H1 (cell line): ENCODE measurements around the gene TRAK1. TPM values are rescaled to one million over a fixed set of nuclear protein-coding genes. Genes with fewer than 3 reads are reported as not detected.

ENCODE experiments used
- CTCF ChIA-PET: fragments of 300-600 bp; sonication (Branson Sonifier 250); formaldehyde crosslinking; loops from one replicate; lab custom pipeline; 2021; ENCODE audit not compliant: partially characterized antibody; lab: Charles Lee
- POLR2A ChIA-PET: fragments of 300-600 bp; sonication (Branson Sonifier 250); formaldehyde crosslinking; loops from one replicate; lab custom pipeline; 2021; ENCODE audit warnings: inconsistent platforms; ENCODE audit not compliant: partially characterized antibody; lab: Charles Lee
- DNase-seq, 2 experiments: peaks; one replicate each; pipeline versions ENCODE4 v3.0.0 to v3.0.0-alpha.2; 2010 to 2022; ENCODE audit warnings: low spot score in 2 of 2, low read depth in 1 of 2, mixed read lengths in 1 of 2
- FAIRE-seq: peaks from 2 replicates; lab custom pipeline; 2011; peaks lifted over from hg19 to GRCh38; lab: Jason Lieb, UNC
- H2AFZ ChIP-seq: 2 replicates; pipeline ENCODE4 v1.8.1; 2012; ENCODE audit warnings: low read length, inconsistent platforms
- H2AK5ac ChIP-seq: 2 replicates; pipeline ENCODE4 v1.6.1; 2013; ENCODE audit warnings: low read depth, low read length
- H2BK120ac ChIP-seq: replicated peaks from 2 replicates; pipeline ENCODE3; 2013; ENCODE audit warnings: low read depth, low read length, inconsistent platforms
- H2BK12ac ChIP-seq: 2 replicates; pipeline ENCODE4 v1.6.1; 2013; ENCODE audit warnings: low read depth, low read length
- H2BK15ac ChIP-seq: 2 replicates; pipeline ENCODE4 v1.6.1; 2013; ENCODE audit warnings: low read length
- H2BK20ac ChIP-seq: 2 replicates; pipeline ENCODE4 v1.6.1; 2013; ENCODE audit warnings: low read length
- H2BK5ac ChIP-seq: 2 replicates; pipeline ENCODE4 v1.6.1; 2013; ENCODE audit warnings: low read depth, low read length
- H3K14ac ChIP-seq: 2 replicates; pipeline ENCODE4 v1.6.1; 2013; ENCODE audit warnings: inconsistent platforms; ENCODE audit not compliant: insufficient read length
- H3K18ac ChIP-seq: 2 replicates; pipeline ENCODE4 v1.6.1; 2013; ENCODE audit warnings: low read length; ENCODE audit errors: extremely low read depth
- H3K23ac ChIP-seq: 2 replicates; pipeline ENCODE4 v1.6.1; 2013; ENCODE audit warnings: inconsistent platforms; ENCODE audit not compliant: insufficient read length
- H3K23me2 ChIP-seq: 2 replicates; pipeline ENCODE4 v1.6.1; 2013; ENCODE audit warnings: low read depth, low read length
- H3K27ac ChIP-seq: 2 replicates; pipeline ENCODE4 v1.6.1; 2011; ENCODE audit warnings: low read depth, low read length, inconsistent platforms
- H3K27me3 ChIP-seq, 4 experiments: replicated peaks in 1 of 4; 1 replicate in 1 of 4; 2 replicates in 3 of 4; pipeline versions ENCODE4 v1.6.1 to v1.8.1; 2011 to 2013; ENCODE audit warnings: low read length in 3 of 4, mild to moderate bottlenecking in 3 of 4, inconsistent platforms in 2 of 4, mixed read lengths in 2 of 4, moderate library complexity in 1 of 4; ENCODE audit not compliant: control insufficient read depth in 3 of 4, insufficient read depth in 3 of 4; ENCODE audit errors: extremely low read depth in 1 of 4
- H3K36me3 ChIP-seq, 4 experiments: 2 replicates each; pipeline versions ENCODE4 v1.6.1 to v1.8.1; 2011 to 2013; ENCODE audit warnings: mild to moderate bottlenecking in 4 of 4, low read length in 3 of 4, moderate library complexity in 2 of 4, control low read depth in 1 of 4, inconsistent platforms in 1 of 4; ENCODE audit not compliant: insufficient read depth in 4 of 4, control insufficient read depth in 2 of 4
- H3K4ac ChIP-seq: replicated peaks from 2 replicates; pipeline ENCODE3; 2013; ENCODE audit warnings: low read length, low read depth, mixed read lengths, inconsistent platforms; ENCODE audit not compliant: insufficient read length
- H3K4me1 ChIP-seq, 4 experiments: replicated peaks in 1 of 4; 1 replicate in 1 of 4; 2 replicates in 3 of 4; pipeline versions ENCODE4 v1.6.1 to v1.8.1; 2011 to 2013; ENCODE audit warnings: low read length in 3 of 4, inconsistent platforms in 2 of 4, mixed read lengths in 1 of 4; ENCODE audit not compliant: insufficient read depth in 4 of 4, control insufficient read depth in 3 of 4
- H3K4me2 ChIP-seq, 2 experiments: 2 replicates each; pipeline versions ENCODE4 v1.6.1 to v1.8.1; 2011 to 2013; ENCODE audit warnings: low read depth in 2 of 2, low read length in 2 of 2, control low read depth in 1 of 2, inconsistent platforms in 1 of 2, mild to moderate bottlenecking in 1 of 2; ENCODE audit not compliant: insufficient read depth in 1 of 2
- H3K4me3 ChIP-seq, 4 experiments: fragments of 200-600, 300-600 bp in 1 of 4; sonication (generic), shearing (Covaris generic), sonication (Bioruptor Twin) in 1 of 4; 2 replicates each; pipeline versions ENCODE4 v1.5.1 to v1.8.1; 2011 to 2016; ENCODE audit warnings: low read length in 4 of 4, low read depth in 3 of 4, control low read depth in 2 of 4, inconsistent platforms in 2 of 4, mild to moderate bottlenecking in 2 of 4, mixed read lengths in 1 of 4, moderate library complexity in 1 of 4; ENCODE audit not compliant: insufficient read depth in 2 of 4; ENCODE audit errors: extremely low read depth in 1 of 4
- H3K56ac ChIP-seq: replicated peaks from 2 replicates; pipeline ENCODE3; 2013; ENCODE audit warnings: low read depth, mild to moderate bottlenecking, mixed read lengths, low read length, inconsistent platforms; ENCODE audit not compliant: insufficient read length
- H3K79me1 ChIP-seq: 2 replicates; pipeline ENCODE4 v1.6.1; 2013; ENCODE audit warnings: low read depth, low read length, control low read depth
- H3K79me2 ChIP-seq, 2 experiments: 2 replicates each; pipeline versions ENCODE4 v1.6.1 to v1.8.1; 2012 to 2013; ENCODE audit warnings: low read length in 2 of 2, mild to moderate bottlenecking in 2 of 2, inconsistent platforms in 1 of 2; ENCODE audit not compliant: insufficient read depth in 2 of 2, control insufficient read depth in 1 of 2
- H3K9ac ChIP-seq, 4 experiments: replicated peaks in 1 of 4; 1 replicate in 1 of 4; 2 replicates in 3 of 4; pipeline versions ENCODE4 v1.6.1 to v1.8.1; 2011 to 2013; ENCODE audit warnings: low read depth in 3 of 4, low read length in 3 of 4, control low read depth in 2 of 4, mild to moderate bottlenecking in 2 of 4, moderate library complexity in 2 of 4, inconsistent platforms in 1 of 4; ENCODE audit errors: extremely low read depth in 1 of 4
- H3K9me3 ChIP-seq, 2 experiments: 2 replicates each; pipeline versions ENCODE4 v1.6.1 to v1.8.1; 2012 to 2013; ENCODE audit warnings: mild to moderate bottlenecking in 2 of 2, moderate library complexity in 2 of 2, control low read depth in 1 of 2, inconsistent platforms in 1 of 2, low read depth in 1 of 2, low read length in 1 of 2, mixed read lengths in 1 of 2; ENCODE audit not compliant: insufficient read depth in 2 of 2
- H4K20me1 ChIP-seq, 2 experiments: replicated peaks in 1 of 2; 2 replicates each; pipeline versions ENCODE3 to v1.8.1; 2011 to 2013; ENCODE audit warnings: inconsistent platforms in 2 of 2, low read length in 2 of 2, mild to moderate bottlenecking in 1 of 2; ENCODE audit not compliant: insufficient read depth in 2 of 2, control insufficient read depth in 1 of 2
- H4K5ac ChIP-seq: 2 replicates; pipeline ENCODE4 v1.6.1; 2013; ENCODE audit warnings: low read length, low read depth, mixed read lengths, inconsistent platforms; ENCODE audit not compliant: insufficient read length
- H4K8ac ChIP-seq: 2 replicates; pipeline ENCODE4 v1.8.0; 2013; ENCODE audit warnings: mild to moderate bottlenecking, moderate library complexity, low read length, inconsistent platforms; ENCODE audit not compliant: insufficient read depth; ENCODE audit errors: extremely low read depth
- H4K91ac ChIP-seq: replicated peaks from 2 replicates; pipeline ENCODE3; 2013; ENCODE audit warnings: low read length, mixed read lengths, inconsistent platforms; ENCODE audit not compliant: insufficient read length
- GTF2F1 ChIP-seq: IDR thresholded peaks from 2 replicates; pipeline ENCODE4 v1.6.1; 2012; ENCODE audit warnings: low read depth, low read length, improper control_type of control experiment, borderline replicate concordance
- POLR2A ChIP-seq, 2 experiments: IDR thresholded peaks; 1 replicate in 1 of 2; 2 replicates in 1 of 2; pipeline ENCODE4 v1.6.1; 2011; ENCODE audit warnings: low read depth in 2 of 2, low read length in 2 of 2, mild to moderate bottlenecking in 2 of 2; ENCODE audit errors: control extremely low read depth in 1 of 2
- SP2 ChIP-seq: IDR thresholded peaks from 2 replicates; pipeline ENCODE4 v1.6.1; 2012; ENCODE audit warnings: mild to moderate bottlenecking, low read length, inconsistent platforms
- WGBS, 2 experiments: shearing (Covaris generic) in 1 of 2; methylation state at CpG; one replicate each; pipeline versions ENCODE4 v1.1.6 to v1.1.7; 2013 to 2015; ENCODE audit warnings: low lambda C conversion rate in 2 of 2, mixed read lengths in 2 of 2, inconsistent platforms in 1 of 2, low coverage in 1 of 2, missing lambda C conversion rate in 1 of 2; ENCODE audit not compliant: insufficient replicate concordance in 2 of 2, insufficient coverage in 1 of 2, insufficient read length in 1 of 2; ENCODE audit errors: extremely low coverage in 1 of 2, missing lambda C conversion rate in 1 of 2; 5-methylcytosine and 5-hydroxymethylcytosine counted together
- polyA plus RNA-seq, 7 experiments: library from polyadenylated mRNA; depleted of rRNA in 3 of 7; stranded (reverse) in 5 of 7; unstranded in 2 of 7; fragments of >200 nt in 5 of 7; fragments of 200-250 nt in 2 of 7; gene quantifications; 1 replicate in 5 of 7; 2 replicates in 1 of 7; 4 replicates in 1 of 7; pipeline versions ENCODE4 v1.2.1 to v1.2.3, GENCODE V29; 2011 to 2013; ENCODE audit warnings: missing spikeins in 2 of 7, mixed read lengths in 2 of 7
- total RNA-seq: library from RNA; stranded (reverse); fragmentation: NEBNext Ultra II Directional; extraction: Animal tissue kit (Norgen Biotek cat#: 25700); gene quantifications from 2 replicates; pipeline ENCODE4 v1.2.1, GENCODE V29; 2021

Gene TRAK1
- total and polyA plus RNA-seq, 2 of the 8 experiments (the other 6 are each of a cell fraction or from before 2014, with no cell fraction given), result 21.3 to 32.7 TPM

DNA sequence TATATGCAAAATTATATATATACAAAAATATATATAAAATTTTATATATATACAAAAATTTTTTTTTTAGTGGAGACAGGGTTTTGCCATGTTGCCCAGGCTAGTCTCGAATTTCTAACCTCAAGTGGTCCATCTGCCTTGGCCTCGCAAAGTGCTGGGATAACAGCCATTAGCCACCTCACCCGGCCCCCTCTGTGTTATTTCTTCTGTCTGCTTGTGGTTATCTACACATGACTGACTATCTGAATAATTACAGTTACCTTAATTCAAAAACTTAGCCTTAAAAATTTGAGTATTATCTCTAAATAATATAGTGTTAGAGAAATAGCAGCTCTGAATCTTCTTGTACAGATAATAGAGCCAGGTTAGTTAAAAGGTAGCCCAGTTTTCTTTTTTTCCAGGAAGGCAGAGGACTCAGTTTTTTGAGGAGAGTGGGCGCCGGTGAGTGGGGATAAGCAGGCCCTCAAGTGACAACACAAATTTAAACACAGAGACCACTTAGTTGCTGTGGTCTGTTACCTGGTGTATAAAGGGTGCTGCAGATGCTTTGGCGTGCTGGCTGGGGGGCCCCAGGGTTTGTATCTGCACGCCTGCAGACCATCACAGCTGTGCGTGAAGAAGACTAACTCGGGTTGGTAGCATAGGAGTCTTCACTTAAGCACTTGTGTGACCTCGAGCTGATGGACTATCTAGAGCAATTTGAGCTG, 83.7 kb downstream of the TRAK1 start:
- peaks cover 3% of the 10 kb centered on the region for H3K79me1 ChIP-seq
- no peak overlapping the region for H3K4ac ChIP-seq
- no peak for FAIRE-seq
- no peak overlapping the region for H3K4me2 ChIP-seq
- ChIA-PET POLR2A (no interaction called here), CTCF (interaction anchor here (1.1 to 8.7 kb wide), 2 partner anchors 15 to 56 kb away, joined by 3 to 68 read pairs; no protein-coding TSS in a partner anchor)
- no peak overlapping the region for H3K56ac ChIP-seq
- peaks cover 2% of the 10 kb centered on the region in 2 experiments for H4K20me1 ChIP-seq
- no peaks in the 10 kb centered on the region for H3K27me3 ChIP-seq
- H3K14ac ChIP-seq, result no peak overlapping the region
- H2BK5ac ChIP-seq, result no peak overlapping the region
- no peak overlapping the region for H2BK20ac ChIP-seq
- no peak overlapping the region for H3K23ac ChIP-seq
- peaks cover 0 to 25% of the 10 kb centered on the region in 2 experiments; a peak in 1 of 4 replicates for H3K79me2 ChIP-seq
- H3K27ac ChIP-seq, result no peak overlapping the region
- H4K8ac ChIP-seq, result no peak overlapping the region
- no peak overlapping the region for H2BK15ac ChIP-seq
- no peaks in the 10 kb centered on the region for H3K36me3 ChIP-seq
- DNase-seq, result no peak
- TF ChIP-seq SP2 (no peak), POLR2A (IDR thresholded peaks at IDR 0.05; ENCODE audit: control extremely low read depth in 1 of 2, low read depth in 2 of 2, low read length in 2 of 2) (no peak), GTF2F1 (no peak)
- H3K4me3 ChIP-seq, result no peak overlapping the region
- H3K9me3 ChIP-seq, result no peaks in the 10 kb centered on the region
- no peak overlapping the region for H4K5ac ChIP-seq
- H2AK5ac ChIP-seq, result no peak overlapping the region
- no peak overlapping the region for H3K9ac ChIP-seq
- no peak overlapping the region for H4K91ac ChIP-seq
- H3K4me1 ChIP-seq, result peaks cover 0 to 7% (median 1%) of the 10 kb centered on the region in 4 experiments; a peak in 4 of 7 replicates
- H3K18ac ChIP-seq, result no peak overlapping the region
- 85% methylated on average over 10 of the region's 10 CpGs; no CpG with 5 or more reads in 1 of the 2 experiments for WGBS, 2 experiments
- no peak overlapping the region for H2BK12ac ChIP-seq
- no peaks in the 10 kb centered on the region for H3K23me2 ChIP-seq
- H2AFZ ChIP-seq, result no peak overlapping the region
- no peak overlapping the region for H2BK120ac ChIP-seq
